SK-N-SH (cell line): ENCODE data around the gene FADS2. TPM values are rescaled to one million over a fixed set of nuclear protein-coding genes. Genes with fewer than 3 reads are reported as not detected.

Experiments used
- CTCF ChIA-PET: fragments of 300-600, 350-600 bp; formaldehyde crosslinking; extraction: SDS; loops from one replicate; lab custom pipeline; 2021; lab: Yijun Ruan, JAX
- POLR2A ChIA-PET: fragments of 350-600 bp; sonication (Branson Sonifier 250); formaldehyde crosslinking; extraction: SDS; loops from one replicate; lab custom pipeline; 2020; ENCODE audit warnings: antibody characterized with exemption, inconsistent platforms; lab: Yijun Ruan, JAX
- DNase-seq: peaks from one replicate; pipeline ENCODE4 v3.0.0; 2012
- H2AFZ ChIP-seq: fragments of 200-600 bp; sonication (generic); 2 replicates; pipeline ENCODE4 v1.8.1; 2016; ENCODE audit warnings: antibody characterized with exemption, mild to moderate bottlenecking, low read depth
- H3F3A ChIP-seq: fragments of 200-600 bp; sonication (generic); replicated peaks from 2 replicates; pipeline ENCODE3; 2016; ENCODE audit warnings: antibody characterized with exemption, mild to moderate bottlenecking; ENCODE audit not compliant: insufficient read depth
- H3K27ac ChIP-seq, 2 experiments: fragments of 200-500 bp in 1 of 2; fragments of 200-600 bp in 1 of 2; sonication (Bioruptor generic) in 1 of 2; sonication (generic), shearing (Covaris generic) in 1 of 2; 2 replicates each; pipeline versions ENCODE4 v1.5.1 to v1.6.1; 2014 to 2016; ENCODE audit warnings: low read depth in 2 of 2, inconsistent platforms in 1 of 2, low read length in 1 of 2, mild to moderate bottlenecking in 1 of 2, mixed read lengths in 1 of 2
- H3K27me3 ChIP-seq: fragments of 200-600 bp; sonication (generic), shearing (Covaris generic); 2 replicates; pipeline ENCODE4 v1.6.1; 2016; ENCODE audit warnings: mixed run types; ENCODE audit not compliant: insufficient read depth
- H3K36me3 ChIP-seq, 2 experiments: fragments of 200-500 bp in 1 of 2; fragments of 200-600 bp in 1 of 2; sonication (Bioruptor generic) in 1 of 2; sonication (generic) in 1 of 2; replicated peaks in 1 of 2; 2 replicates each; pipeline versions ENCODE3 to v1.5.1; 2014 to 2016; ENCODE audit warnings: low read length in 1 of 2, mild to moderate bottlenecking in 1 of 2; ENCODE audit not compliant: insufficient read depth in 2 of 2, control insufficient read depth in 1 of 2
- H3K4me1 ChIP-seq, 2 experiments: fragments of 200-500 bp in 1 of 2; fragments of 200-600 bp in 1 of 2; sonication (Bioruptor generic) in 1 of 2; sonication (generic), shearing (Covaris generic) in 1 of 2; 2 replicates each; pipeline versions ENCODE4 v1.5.1 to v1.6.1; 2014 to 2016; ENCODE audit warnings: low read depth in 1 of 2, low read length in 1 of 2, mixed run types in 1 of 2; ENCODE audit not compliant: insufficient read depth in 2 of 2, control insufficient read depth in 1 of 2
- H3K4me2 ChIP-seq: fragments of 200-600 bp; sonication (generic), shearing (Covaris generic); 2 replicates; pipeline ENCODE4 v1.6.1; 2017; ENCODE audit warnings: mixed run types
- H3K4me3 ChIP-seq, 2 experiments: fragments of 200-500 bp in 1 of 2; fragments of 200-600 bp in 1 of 2; sonication (Bioruptor generic) in 1 of 2; sonication (generic), shearing (Covaris generic) in 1 of 2; 2 replicates each; pipeline versions ENCODE4 v1.5.1 to v1.8.1; 2014 to 2016; ENCODE audit warnings: low read depth in 2 of 2, inconsistent platforms in 1 of 2, low read length in 1 of 2, mild to moderate bottlenecking in 1 of 2, mixed read lengths in 1 of 2, moderate library complexity in 1 of 2
- H3K79me2 ChIP-seq: fragments of 200-600 bp; sonication (generic); 2 replicates; pipeline ENCODE4 v1.8.1; 2017; ENCODE audit warnings: mild to moderate bottlenecking; ENCODE audit not compliant: insufficient read depth
- H3K9ac ChIP-seq: fragments of 200-600 bp; sonication (generic); 2 replicates; pipeline ENCODE4 v1.6.1; 2017; ENCODE audit warnings: mixed run types
- H3K9me2 ChIP-seq: fragments of 200-600 bp; sonication (generic); 2 replicates; pipeline ENCODE4 v1.6.1; 2017; ENCODE audit warnings: mixed run types
- H3K9me3 ChIP-seq: fragments of 200-600 bp; sonication (generic); 2 replicates; pipeline ENCODE4 v1.6.1; 2017; ENCODE audit warnings: mixed run types, mild to moderate bottlenecking, moderate library complexity
- H4K20me1 ChIP-seq: fragments of 200-600 bp; sonication (generic); 2 replicates; pipeline ENCODE4 v1.6.1; 2017; ENCODE audit warnings: mild to moderate bottlenecking, mixed run types; ENCODE audit not compliant: insufficient read depth
- CHD2 ChIP-seq: fragments of 150-350 bp; IDR thresholded peaks from 2 replicates; pipeline ENCODE4 v1.6.1; 2018; ENCODE audit warnings: low read length; ENCODE audit not compliant: partially characterized antibody
- EZH2phosphoT487 ChIP-seq: fragments of 200-600 bp; sonication (generic); IDR thresholded peaks from 2 replicates; pipeline ENCODE4 v1.6.1; 2017; ENCODE audit warnings: low read depth, mixed run types, mild to moderate bottlenecking, antibody characterized with exemption, moderate library complexity, borderline replicate concordance
- GABPA ChIP-seq: IDR thresholded peaks from 2 replicates; pipeline ENCODE4 v1.4.0; 2012; ENCODE audit warnings: low read depth, mild to moderate bottlenecking
- IRF3 ChIP-seq: fragments of 150-350 bp; IDR thresholded peaks from 2 replicates; pipeline ENCODE4 v1.6.1; 2016; ENCODE audit warnings: mild to moderate bottlenecking, low read depth, low read length
- MXI1 ChIP-seq: IDR thresholded peaks from 2 replicates; pipeline ENCODE4 v1.6.1; 2012; ENCODE audit warnings: mild to moderate bottlenecking, low read depth, low read length, improper control_type of control experiment
- NFIC ChIP-seq: IDR thresholded peaks from 2 replicates; pipeline ENCODE4 v1.4.0; 2012; ENCODE audit warnings: borderline replicate concordance
- RAD21 ChIP-seq: IDR thresholded peaks from 2 replicates; pipeline ENCODE4 v1.6.1; 2012; ENCODE audit warnings: mild to moderate bottlenecking, low read length
- RXRA ChIP-seq: IDR thresholded peaks from 2 replicates; pipeline ENCODE4 v1.4.0; 2012; ENCODE audit warnings: low read depth, mild to moderate bottlenecking, borderline replicate concordance
- SMC3 ChIP-seq: IDR thresholded peaks from 2 replicates; pipeline ENCODE4 v1.6.1; 2012; ENCODE audit warnings: low read depth, low read length, improper control_type of control experiment
- TEAD4 ChIP-seq: IDR thresholded peaks from 2 replicates; pipeline ENCODE4 v1.4.0; 2012; ENCODE audit warnings: mild to moderate bottlenecking, borderline replicate concordance; ENCODE audit not compliant: insufficient read depth
- USF2 ChIP-seq: fragments of 150-350 bp; IDR thresholded peaks from 2 replicates; pipeline ENCODE4 v1.6.1; 2017; ENCODE audit warnings: antibody characterized with exemption, low read length, low read depth, borderline replicate concordance
- WGBS: methylation state at CpG from one replicate; pipeline ENCODE4 v1.1.6; 2017; ENCODE audit warnings: low lambda C conversion rate; 5-methylcytosine and 5-hydroxymethylcytosine counted together
- polyA plus RNA-seq, 3 experiments: library from polyadenylated mRNA; depleted of rRNA; stranded (reverse); fragments of >200 nt; gene quantifications; 2 replicates each; pipeline ENCODE4 v1.2.3, GENCODE V29; 2012

Gene FADS2
- polyA plus RNA-seq, 1 of the 3 experiments (the other 2 are of a cell fraction), result 67.8 TPM

- no peaks in the 10 kb centered on the region for H3K79me2 ChIP-seq
- H2AFZ ChIP-seq, result no peak overlapping the region
- H3K9me3 ChIP-seq, result no peaks in the 10 kb centered on the region
- CTCF ChIA-PET, result interaction anchor here (0.6 to 10.6 kb wide), 7 partner anchors 8 to 232 kb away, joined by 3 to 91 read pairs (median 6); no protein-coding TSS in a partner anchor
- no peak overlapping the region for H3K4me3 ChIP-seq
- no peaks in the 10 kb centered on the region for H3K27me3 ChIP-seq
- no peak overlapping the region for H3K9ac ChIP-seq
- no peak overlapping the region for H3K27ac ChIP-seq
- H3K4me1 ChIP-seq, result peaks cover 0 to 9% of the 10 kb centered on the region in 2 experiments; a peak in 2 of 4 replicates
- H3K36me3 ChIP-seq, result peaks cover 0 to 17% of the 10 kb centered on the region in 2 experiments
- POLR2A ChIA-PET, result no interaction called here
- TF ChIP-seq RAD21 (no peak), MXI1 (no peak), SMC3 (no peak), TEAD4 (no peak), NFIC (no peak), IRF3 (no peak), GABPA (no peak), USF2 (no peak)
- 93% methylated on average over 13 of the region's 14 CpGs for WGBS
- H3K9me2 ChIP-seq, result no peaks in the 10 kb centered on the region
- H3F3A ChIP-seq, result no peaks in the 10 kb centered on the region
- H4K20me1 ChIP-seq, result no peaks in the 10 kb centered on the region
- no peak overlapping the region for H3K4me2 ChIP-seq
- DNase-seq, result no peak
These were observed 47.6 kb downstream of the FADS2 start for GRCh38 chr11:61875698-61876097.

GRCh38 chr11:61879152-61879551 is 51.1 kb downstream of the FADS2 start:
- POLR2A ChIA-PET, result no interaction called here
- CTCF ChIA-PET, result interaction anchor here (0.9 to 2.8 kb wide), 7 partner anchors 9 to 229 kb away, joined by 3 to 15 read pairs (median 6); no protein-coding TSS in a partner anchor
- 94% methylated on average over 7 of the region's 7 CpGs for WGBS

More at GRCh38 chr11:61879152-61879551, 51.1 kb downstream of the FADS2 start:
- TF ChIP-seq USF2 (no peak), NFIC (no peak), GABPA (no peak), RXRA (no peak), CHD2 (no peak), EZH2phosphoT487 (no peak)
- H3K4me3 ChIP-seq, result no peak overlapping the region
- peaks cover 7% of the 10 kb centered on the region; the same call in 1 of the 2 replicates for H4K20me1 ChIP-seq
- H3F3A ChIP-seq, result no peaks in the 10 kb centered on the region
- no peak overlapping the region for H3K4me2 ChIP-seq
- no peaks in the 10 kb centered on the region; the same call in 1 of the 2 replicates for H3K79me2 ChIP-seq
- peaks cover 0 to 14% of the 10 kb centered on the region in 2 experiments for H3K36me3 ChIP-seq
- H3K9me2 ChIP-seq, result no peaks in the 10 kb centered on the region
- H2AFZ ChIP-seq, result no peak overlapping the region
- H3K27ac ChIP-seq, result no peak overlapping the region
- no peak for DNase-seq
- no peaks in the 10 kb centered on the region for H3K27me3 ChIP-seq
- peaks cover 0 to 4% of the 10 kb centered on the region in 2 experiments; a peak in 1 of 4 replicates for H3K4me1 ChIP-seq
- H3K9ac ChIP-seq, result no peak overlapping the region
- no peaks in the 10 kb centered on the region for H3K9me3 ChIP-seq
